Right renal pelvis (tissue), 4 donors: Measurements from ENCODE around the gene FHL3. TPM values are rescaled to one million over a fixed set of nuclear protein-coding genes. Genes with fewer than 3 reads are reported as not detected.
"Not testable (repeated sequence)": the region's sequence is repeated elsewhere in the genome, so short reads cannot be mapped to it uniquely, and the experiment has no call there.

Experiments
- DNase-seq, 4 donors: peaks; one replicate each; pipeline ENCODE4 v3.0.0-alpha.2; 2013; ENCODE audit warnings: low read depth in 4 of 4, low spot score in 3 of 4, missing footprints in 1 of 4
- polyA plus RNA-seq, 4 donors: library from polyadenylated mRNA; unstranded; fragments of 120-200 nt; gene quantifications; one replicate each; pipeline ENCODE4 v1.2.1, GENCODE V29; 2013; ENCODE audit not compliant: insufficient read length in 4 of 4

Gene FHL3
- polyA plus RNA-seq, 4 donors, result 18.1 to 23.0 (median 21.1) TPM

- peak in 3 of 4 donors; percentile 72 to 79 (median 73) for DNase-seq
Measured at GRCh38 chr1:37995751-37996345, 9.5 kb downstream of the FHL3 start.

DNA sequence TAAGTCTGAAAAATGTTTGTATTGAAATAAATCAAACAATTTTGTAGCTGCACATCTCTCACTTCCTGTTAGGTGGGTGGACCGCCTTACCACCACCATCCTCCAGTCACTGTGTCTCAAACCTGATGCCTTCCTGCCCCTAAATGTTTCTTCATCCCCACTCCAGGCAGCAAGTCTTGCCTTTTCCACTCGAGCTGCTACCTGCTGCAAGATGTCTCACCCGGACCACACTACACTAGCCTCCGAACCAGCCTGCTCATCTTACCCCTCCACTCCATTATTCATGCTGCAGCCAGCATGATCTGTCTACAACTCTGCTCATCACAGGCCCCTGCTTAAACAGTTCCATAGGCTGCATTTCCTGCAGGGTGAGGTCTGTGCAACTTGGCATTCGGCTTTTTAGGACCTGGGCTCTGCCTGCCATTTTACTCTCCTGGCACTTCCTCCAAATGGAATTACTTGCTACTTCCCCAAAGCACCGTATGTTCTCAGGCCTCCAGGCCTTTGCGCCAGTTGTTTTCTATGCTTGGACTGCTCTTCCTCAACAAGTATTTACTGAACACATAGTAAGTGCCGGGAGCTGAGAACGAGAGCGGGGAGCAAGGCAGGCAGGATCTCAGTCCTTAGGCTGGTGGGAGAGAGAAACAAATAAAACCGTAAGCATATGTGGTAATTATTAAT lies 10.3 kb downstream of the FHL3 start:
- DNase-seq, result no peak

GRCh38 chr1:37989361-37989930 lies 15.9 kb downstream of the FHL3 start:
- DNase-seq, result no peak

GRCh38 chr1:37987679-37988078 lies 17.6 kb downstream of the FHL3 start:
- DNase-seq, result no peak

GRCh38 chr1:37983546-37983945 lies 21.8 kb downstream of the FHL3 start:
- DNase-seq, result no peak

DNA sequence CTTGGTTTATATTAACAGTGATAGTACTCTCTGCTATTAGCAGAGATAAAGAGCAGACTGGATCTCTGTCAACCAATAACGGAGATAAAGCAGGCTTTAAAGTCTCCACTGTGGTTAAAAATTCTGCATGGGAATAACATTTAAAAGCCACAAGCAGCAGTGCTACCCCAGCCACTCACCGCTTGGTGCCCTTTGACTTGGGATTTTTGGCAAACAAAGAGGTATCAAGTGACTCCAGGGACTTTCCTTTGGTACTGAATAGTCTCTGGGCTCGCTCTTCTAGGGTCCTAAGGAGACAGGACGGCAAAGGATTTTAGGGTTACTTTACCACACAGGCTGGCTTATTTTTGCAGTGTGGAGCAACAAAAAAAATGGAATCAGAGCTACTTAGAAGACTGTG lies 26.8 kb downstream of the FHL3 start:
- DNase-seq, result no peak

DNA sequence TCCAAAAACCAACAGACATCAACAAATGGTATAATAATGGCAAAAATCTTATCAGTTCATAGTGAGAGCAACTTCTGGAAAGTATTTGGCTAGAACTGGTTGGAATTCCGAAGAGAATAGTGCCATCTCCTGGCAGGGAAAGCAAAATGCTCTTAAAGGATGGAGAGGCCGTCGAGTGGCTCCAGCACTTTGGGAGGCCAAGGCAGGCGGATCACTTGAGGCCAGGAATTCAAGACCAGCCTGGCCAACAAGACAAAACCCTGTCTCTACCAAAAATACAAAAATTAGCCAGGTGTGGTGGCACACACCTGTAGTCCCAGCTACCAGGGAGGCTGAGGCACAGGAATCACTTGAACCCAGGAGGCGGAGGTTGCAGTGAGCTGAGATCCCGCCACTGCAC lies 30.2 kb downstream of the FHL3 start:
- DNase-seq, result not testable (repeated sequence)

- no peak for DNase-seq
Measured at GRCh38 chr1:37974567-37974966, 30.7 kb downstream of the FHL3 start.

- not testable (repeated sequence) for DNase-seq
Measured at GRCh38 chr1:37973684-37974083, 31.6 kb downstream of the FHL3 start.

DNA sequence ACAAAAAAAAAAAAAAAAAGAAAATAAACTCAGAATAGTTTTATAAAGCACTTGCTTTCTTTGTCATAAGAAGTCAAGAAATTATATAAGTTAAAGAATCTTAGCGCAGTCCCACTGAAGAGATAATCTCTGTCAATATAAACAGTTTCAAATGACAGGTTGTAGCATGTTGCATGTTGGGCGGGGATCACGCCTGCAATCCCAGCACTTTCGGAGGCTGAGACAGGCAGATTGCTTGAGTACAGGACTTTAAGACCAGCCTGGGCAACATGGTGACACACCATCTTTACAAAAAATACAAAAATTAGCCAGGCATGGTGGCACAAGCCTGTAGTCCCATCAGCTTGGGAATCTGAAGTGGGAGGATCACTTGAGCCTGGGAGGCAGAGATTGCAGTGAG lies 40.0 kb downstream of the FHL3 start:
- DNase-seq, result no peak

DNA sequence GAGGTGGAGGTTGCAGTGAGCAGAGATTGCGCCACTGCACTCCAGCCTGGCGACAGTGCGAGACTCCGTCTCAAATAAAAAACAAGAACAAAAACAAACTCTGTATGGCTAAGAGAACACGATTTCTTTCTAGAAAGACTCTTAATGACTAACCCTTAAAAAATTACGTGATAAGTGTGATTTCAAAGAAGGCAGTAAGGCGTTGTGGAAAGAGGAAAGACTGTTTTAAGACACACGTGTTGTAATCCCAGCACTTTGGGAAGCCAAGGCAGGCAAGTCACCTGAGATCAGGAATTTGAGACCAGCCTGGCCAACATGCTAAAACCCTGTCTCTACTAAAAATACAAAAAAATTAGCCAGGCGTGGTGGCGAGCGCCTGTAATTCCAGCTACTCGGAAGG lies 41.2 kb downstream of the FHL3 start:
- DNase-seq, result not testable (repeated sequence)

GRCh38 chr1:37958690-37959089 lies 46.6 kb downstream of the FHL3 start:
- DNase-seq, result no peak

- no peak for DNase-seq
Measured at GRCh38 chr1:37955685-37956084, 49.6 kb downstream of the FHL3 start.

- no peak for DNase-seq
Measured at GRCh38 chr1:37954316-37954971, 50.9 kb downstream of the FHL3 start.

DNA sequence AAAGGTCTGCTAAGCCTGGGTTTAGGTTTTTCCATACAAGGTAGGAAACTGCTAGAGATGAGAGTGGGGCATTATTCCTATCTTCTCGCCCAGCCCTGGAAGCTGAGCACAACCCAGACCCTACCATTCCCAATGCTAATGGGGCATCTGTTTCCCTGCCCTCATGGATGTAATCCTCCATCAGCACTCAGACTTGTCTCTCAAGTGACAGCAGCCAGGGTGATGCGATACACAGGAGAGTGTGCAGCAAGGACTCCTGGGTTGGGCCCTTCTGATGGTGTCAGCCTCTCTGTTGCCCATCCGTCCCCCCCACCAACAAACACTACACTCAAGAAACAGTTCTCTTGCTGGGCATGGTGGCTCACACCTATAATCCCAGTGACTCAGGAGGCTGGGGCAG lies 52.6 kb downstream of the FHL3 start:
- no peak for DNase-seq

- no peak for DNase-seq
Measured at GRCh38 chr1:37951783-37952624, 53.3 kb downstream of the FHL3 start.

DNA sequence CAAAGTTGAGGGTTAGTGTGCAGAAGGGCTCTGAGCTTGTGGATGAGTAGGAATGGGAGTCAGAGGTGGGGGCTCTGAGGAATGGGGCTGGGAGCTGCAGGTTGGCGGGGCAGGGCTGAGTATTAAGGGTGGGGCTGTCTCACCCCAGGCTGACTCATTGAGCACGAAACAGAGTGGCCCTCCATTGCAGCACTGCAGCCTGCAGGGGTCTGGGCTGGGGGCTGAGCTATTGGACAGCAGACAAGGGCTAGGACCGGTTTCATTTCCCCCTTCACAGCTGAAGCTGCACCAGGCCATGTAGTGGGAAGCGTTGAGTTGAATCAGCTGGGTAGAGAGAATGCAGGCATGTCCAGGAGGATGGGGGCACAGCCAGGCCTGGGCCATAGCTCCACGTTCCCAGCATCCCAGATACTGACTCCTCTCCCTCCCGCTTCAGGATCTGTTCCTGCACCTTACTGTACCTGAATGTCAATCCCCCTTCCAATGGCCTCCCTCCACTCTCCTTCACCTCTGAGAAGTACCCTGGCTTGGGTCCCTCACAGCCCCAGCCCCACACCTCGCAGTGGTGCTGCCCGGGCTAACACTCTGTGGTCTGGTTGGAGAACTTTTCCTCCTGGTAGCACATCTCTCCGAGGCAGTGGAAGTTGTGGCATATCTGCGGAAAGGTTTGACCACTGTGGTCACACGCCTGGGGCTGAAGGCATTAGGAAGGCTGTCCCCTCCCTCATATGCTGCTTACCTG lies 54.1 kb downstream of the FHL3 start:
- DNase-seq, result no peak

DNA sequence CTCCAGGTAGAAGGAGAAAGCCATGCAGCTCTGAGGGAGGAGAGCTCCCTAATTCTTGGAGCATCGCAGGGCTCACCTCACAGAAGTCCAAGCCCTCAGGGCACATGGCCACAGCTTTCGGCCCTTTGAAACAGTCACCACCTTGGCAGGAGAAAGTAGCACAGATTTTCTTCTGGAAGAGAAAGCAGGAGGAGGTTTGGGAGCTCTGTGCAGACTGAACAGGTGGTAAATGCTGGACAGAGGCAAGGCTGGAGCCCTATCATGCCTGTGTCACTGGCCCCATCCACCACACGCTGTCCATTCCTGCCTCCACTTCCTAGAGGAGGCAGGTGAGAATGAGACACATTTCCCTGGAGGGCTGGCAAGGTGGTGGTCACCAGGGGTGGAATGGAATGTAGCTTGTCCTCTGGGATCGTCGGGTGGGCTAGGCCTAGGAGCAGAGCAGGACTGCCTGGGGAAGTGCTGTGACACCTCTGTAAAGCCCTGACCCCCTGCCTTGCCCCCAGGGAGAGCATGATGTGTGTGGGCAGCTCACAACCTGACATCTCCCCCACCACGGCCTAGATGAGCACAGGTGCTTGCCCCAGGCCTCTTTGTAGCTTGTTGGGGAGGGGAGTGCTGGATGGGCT lies 55.7 kb downstream of the FHL3 start:
- DNase-seq, result no peak

- no peak for DNase-seq
Measured at GRCh38 chr1:37948841-37949240, 56.5 kb downstream of the FHL3 start.

- no peak for DNase-seq
Measured at GRCh38 chr1:37948166-37948565, 57.1 kb downstream of the FHL3 start.
